Large intestine (tissue), 3 donors: Measurements from ENCODE around the gene DGCR2. TPM values are rescaled to one million over a fixed set of nuclear protein-coding genes. Genes with fewer than 3 reads are reported as not detected.

Experiments
- DNase-seq, 2 donors: peaks; one replicate each; pipeline versions ENCODE4 v3.0.0 to v3.0.0-alpha.2; 2013
- H3K27ac ChIP-seq: one replicate; pipeline ENCODE4 v1.5.1; 2013; ENCODE audit warnings: low read length
- H3K27me3 ChIP-seq: 2 replicates; pipeline ENCODE4 v1.6.1; 2013; ENCODE audit warnings: low read length; ENCODE audit not compliant: control insufficient read depth, insufficient read depth
- H3K36me3 ChIP-seq: 2 replicates; pipeline ENCODE4 v1.6.1; 2013; ENCODE audit warnings: low read length; ENCODE audit not compliant: control insufficient read depth, insufficient read depth
- H3K4me1 ChIP-seq: one replicate; pipeline ENCODE4 v1.6.1; 2013; ENCODE audit warnings: low read length; ENCODE audit not compliant: control insufficient read depth, insufficient read depth
- H3K4me3 ChIP-seq: one replicate; pipeline ENCODE4 v1.5.1; 2013; ENCODE audit warnings: low read length
- H3K9me3 ChIP-seq: one replicate; pipeline ENCODE4 v1.6.1; 2013; ENCODE audit warnings: mild to moderate bottlenecking, low read depth, low read length, moderate library complexity; ENCODE audit not compliant: control insufficient read depth
- WGBS: methylation state at CpG from one replicate; pipeline ENCODE4 v1.1.5; 2013; ENCODE audit warnings: low lambda C conversion rate; ENCODE audit not compliant: insufficient coverage; 5-methylcytosine and 5-hydroxymethylcytosine counted together
- polyA plus RNA-seq: library from polyadenylated mRNA; unstranded; fragments of 120-200 nt; gene quantifications from one replicate; pipeline ENCODE4 v1.2.1, GENCODE V29; 2013

DGCR2 gene
- polyA plus RNA-seq, 1 donor: 53.1 TPM

- 40% methylated on average over 1 of the region's 11 CpGs for WGBS
- no peak overlapping the region for H3K27ac ChIP-seq
- H3K36me3 ChIP-seq: peaks cover 10% of the 10 kb centered on the region
- no peak overlapping the region for H3K4me3 ChIP-seq
- peaks cover 41% of the 10 kb centered on the region for H3K27me3 ChIP-seq
- no peak for DNase-seq
- no peaks in the 10 kb centered on the region for H3K4me1 ChIP-seq
- peaks cover 9% of the 10 kb centered on the region for H3K9me3 ChIP-seq
Observed at GRCh38 chr22:19146215-19146968, 24.2 kb upstream of the DGCR2 start.

DNA sequence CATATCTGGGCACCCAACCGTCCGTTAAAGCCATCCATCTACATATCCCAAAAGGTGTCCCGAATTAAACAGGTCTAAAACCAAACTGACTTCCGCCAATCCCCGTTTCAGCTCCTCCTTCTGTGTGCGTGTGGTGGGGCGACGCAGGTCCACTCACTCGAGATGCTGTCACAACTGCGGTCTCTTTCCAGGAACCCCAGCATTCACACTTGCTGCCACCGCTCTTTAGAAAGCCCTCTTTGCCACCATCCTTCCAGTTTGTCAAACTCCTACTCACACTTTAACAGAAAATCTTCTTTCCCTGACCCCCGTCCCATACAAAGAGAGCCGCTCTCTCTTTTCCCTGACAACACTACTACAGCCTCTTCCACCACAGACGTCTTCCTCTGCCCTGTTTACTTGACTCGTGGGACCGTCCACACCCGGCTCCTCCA lies 21.8 kb upstream of the DGCR2 start:
- Histone ChIP-seq H3K27ac (peak overlapping the region; percentile 54), H3K4me1 (no peaks in the 10 kb centered on the region), H3K36me3 (peaks cover 32% of the 10 kb centered on the region), H3K27me3 (peaks cover 25% of the 10 kb centered on the region), H3K9me3 (peaks cover 7% of the 10 kb centered on the region), H3K4me3 (peak overlapping the region; percentile 72)
- 0% methylated on average over 1 of the region's 17 CpGs for WGBS
- no peak for DNase-seq

GRCh38 chr22:19143212-19143611 lies 21.0 kb upstream of the DGCR2 start:
- peaks cover 40% of the 10 kb centered on the region for H3K36me3 ChIP-seq
- no peak for DNase-seq
- no CpG with 5 or more reads among the region's 5 CpGs for WGBS
- no peak overlapping the region for H3K4me3 ChIP-seq
- peaks cover 17% of the 10 kb centered on the region for H3K27me3 ChIP-seq
- H3K9me3 ChIP-seq: no peaks in the 10 kb centered on the region
- H3K27ac ChIP-seq: no peak overlapping the region
- no peaks in the 10 kb centered on the region for H3K4me1 ChIP-seq

DNA sequence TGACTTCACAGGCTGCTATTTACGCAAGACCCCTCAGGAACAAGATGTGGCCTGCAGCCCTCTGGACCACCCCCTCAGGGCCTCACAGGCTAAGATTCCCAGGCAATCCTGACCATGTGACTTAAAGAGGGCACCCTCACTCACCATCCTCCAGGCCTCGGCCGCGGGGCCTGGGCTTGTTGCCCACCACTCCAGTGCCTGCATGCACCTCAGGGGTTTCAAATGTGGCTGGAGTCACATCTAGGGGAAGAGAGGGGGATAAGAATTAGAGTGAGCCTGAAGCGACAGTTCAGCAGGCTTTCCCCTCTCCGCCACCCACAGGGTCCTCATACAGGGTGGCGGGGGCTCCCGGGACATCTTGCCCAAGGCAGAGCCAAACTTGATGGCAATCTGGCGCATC lies 20.2 kb upstream of the DGCR2 start:
- Histone ChIP-seq H3K27me3 (peaks cover 9% of the 10 kb centered on the region), H3K36me3 (peaks cover 48% of the 10 kb centered on the region)

DNA sequence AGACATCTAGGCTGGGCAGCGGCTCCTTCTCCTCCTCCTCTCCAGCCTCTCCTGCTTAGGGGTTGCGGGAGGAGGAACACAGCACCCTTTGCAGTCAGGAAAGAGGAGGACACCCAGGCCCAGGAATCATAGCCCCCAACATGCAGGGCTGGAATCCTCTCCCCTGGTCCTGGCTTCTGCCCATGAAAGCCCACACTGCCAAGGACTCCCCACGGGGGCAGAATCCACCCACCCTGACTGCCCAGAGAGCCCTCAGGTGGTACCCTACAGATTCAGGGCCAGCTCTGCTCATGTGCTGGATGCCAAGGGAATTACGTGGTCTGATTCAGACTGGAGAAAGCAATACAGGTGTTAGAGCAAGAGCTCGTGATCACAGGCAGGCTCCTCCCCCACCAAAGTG lies 17.8 kb upstream of the DGCR2 start:
- Histone ChIP-seq H3K36me3 (peaks cover 66% of the 10 kb centered on the region), H3K27me3 (no peaks in the 10 kb centered on the region), H3K4me1 (no peaks in the 10 kb centered on the region), H3K9me3 (no peaks in the 10 kb centered on the region), H3K4me3 (no peak overlapping the region), H3K27ac (no peak overlapping the region)
- WGBS: no CpG with 5 or more reads among the region's 5 CpGs
- DNase-seq: no peak

More for the DNA sequence above, 20.2 kb upstream of the DGCR2 start:
- H3K4me3 ChIP-seq: no peak overlapping the region
- H3K9me3 ChIP-seq: no peaks in the 10 kb centered on the region
- no peak overlapping the region for H3K27ac ChIP-seq
- no peak for DNase-seq
- H3K4me1 ChIP-seq: no peaks in the 10 kb centered on the region
- WGBS: no CpG with 5 or more reads among the region's 9 CpGs

- H3K27me3 ChIP-seq: no peaks in the 10 kb centered on the region
- no peak overlapping the region for H3K4me3 ChIP-seq
- no peak for DNase-seq
- no peaks in the 10 kb centered on the region for H3K9me3 ChIP-seq
- no peaks in the 10 kb centered on the region for H3K4me1 ChIP-seq
- no CpG with 5 or more reads among the region's 9 CpGs for WGBS
- H3K27ac ChIP-seq: no peak overlapping the region
- H3K36me3 ChIP-seq: peaks cover 76% of the 10 kb centered on the region
Observed at GRCh38 chr22:19139001-19139356, 16.8 kb upstream of the DGCR2 start.

DNA sequence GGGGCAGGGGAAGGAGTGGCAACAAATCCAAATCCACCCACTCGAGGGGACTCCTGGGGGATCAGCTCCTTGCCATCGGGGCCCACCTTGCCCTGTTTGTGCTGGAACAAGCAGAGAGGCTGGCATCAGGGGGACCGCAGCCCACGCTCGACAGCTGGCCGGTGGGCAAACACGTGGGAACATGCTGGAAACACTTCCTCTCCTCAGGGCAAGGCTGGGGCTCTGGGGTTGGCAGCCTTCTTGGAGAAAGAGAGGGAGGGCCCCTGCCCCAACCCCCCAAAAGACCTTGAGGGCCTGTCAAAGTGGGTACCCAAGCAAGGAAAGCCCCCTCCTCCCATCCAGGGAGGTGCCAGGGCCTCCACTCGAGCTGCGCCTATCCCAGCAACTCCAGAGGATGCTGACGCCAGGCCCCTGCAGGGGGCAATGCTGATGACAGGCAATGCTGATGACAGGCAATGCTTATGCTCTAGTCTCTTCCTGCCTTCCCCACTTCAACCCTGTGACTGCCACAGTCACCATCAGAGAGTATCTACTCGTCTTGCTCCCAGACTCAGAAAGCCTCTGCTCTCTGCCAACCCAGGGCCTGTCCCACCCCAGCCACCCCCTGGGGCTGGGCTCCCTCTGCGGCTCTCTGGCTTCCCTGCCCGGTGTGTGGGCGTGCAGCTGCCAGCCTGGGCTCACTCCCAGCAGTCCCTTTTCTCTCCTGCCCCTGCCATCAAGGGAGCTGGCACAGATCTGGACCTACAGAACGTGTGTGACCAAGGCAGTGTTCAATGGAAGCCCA lies 16.2 kb upstream of the DGCR2 start:
- Histone ChIP-seq H3K9me3 (no peaks in the 10 kb centered on the region), H3K36me3 (peaks cover 82% of the 10 kb centered on the region), H3K27ac (no peak overlapping the region), H3K27me3 (no peaks in the 10 kb centered on the region), H3K4me1 (no peaks in the 10 kb centered on the region), H3K4me3 (no peak overlapping the region)
- DNase-seq: no peak
- WGBS: no CpG with 5 or more reads among the region's 15 CpGs

DNA sequence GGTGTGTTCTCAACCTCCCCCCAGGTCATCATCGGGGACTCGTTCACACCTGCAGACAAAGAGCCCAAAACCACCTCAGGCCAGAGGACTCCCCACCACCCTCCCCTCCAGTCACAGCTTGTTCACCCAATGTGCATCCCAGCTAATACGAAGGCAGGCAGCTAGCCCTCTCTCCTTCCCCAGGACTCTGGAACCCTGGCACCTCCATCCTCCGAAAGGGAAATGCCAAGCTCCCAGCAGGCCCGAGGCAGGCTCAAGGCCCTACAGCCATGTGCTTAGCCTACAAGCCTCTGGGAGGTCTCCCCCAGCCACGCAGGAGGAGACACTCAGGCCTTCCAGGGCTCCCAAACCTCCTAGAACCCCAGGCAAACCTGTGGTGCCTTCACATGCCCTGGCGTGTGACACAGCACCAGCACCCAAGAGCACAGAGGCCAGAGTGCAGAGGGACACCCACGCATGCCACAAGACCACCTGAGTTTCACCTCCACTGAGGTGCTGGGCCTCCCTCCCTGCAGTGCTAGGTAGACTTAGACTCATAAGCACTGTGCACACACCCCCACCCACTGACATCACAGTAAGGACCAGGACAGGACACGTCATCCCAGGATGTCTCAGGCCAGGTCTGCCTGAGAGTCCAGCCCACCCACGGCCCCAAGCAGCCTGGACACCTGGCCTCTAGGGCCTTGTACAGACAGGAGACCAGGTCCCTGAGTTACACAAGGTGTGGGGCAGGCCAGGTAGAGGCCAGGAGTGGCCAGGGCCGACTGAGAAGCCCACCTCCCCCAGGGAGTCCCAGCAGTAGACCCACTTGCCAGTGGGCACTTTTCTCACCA lies 15.4 kb upstream of the DGCR2 start:
- no CpG with 5 or more reads among the region's 11 CpGs for WGBS

GRCh38 chr22:19136915-19137314 lies 14.7 kb upstream of the DGCR2 start:
- WGBS: no CpG with 5 or more reads among the region's 10 CpGs
- Histone ChIP-seq H3K36me3 (peaks cover 82% of the 10 kb centered on the region), H3K9me3 (no peaks in the 10 kb centered on the region), H3K4me3 (no peak overlapping the region), H3K4me1 (no peaks in the 10 kb centered on the region), H3K27ac (no peak overlapping the region), H3K27me3 (no peaks in the 10 kb centered on the region)
- DNase-seq: no peak

More for the DNA sequence above, 15.4 kb upstream of the DGCR2 start:
- H3K4me3 ChIP-seq: no peak overlapping the region
- no peaks in the 10 kb centered on the region for H3K4me1 ChIP-seq
- H3K27ac ChIP-seq: no peak overlapping the region
- H3K36me3 ChIP-seq: peaks cover 89% of the 10 kb centered on the region
- no peak for DNase-seq
- H3K27me3 ChIP-seq: no peaks in the 10 kb centered on the region
- no peaks in the 10 kb centered on the region for H3K9me3 ChIP-seq

GRCh38 chr22:19134874-19135273 lies 12.7 kb upstream of the DGCR2 start:
- peaks cover 67% of the 10 kb centered on the region for H3K36me3 ChIP-seq
- H3K27ac ChIP-seq: no peak overlapping the region
- WGBS: no CpG with 5 or more reads among the region's 18 CpGs
- H3K4me3 ChIP-seq: no peak overlapping the region
- DNase-seq: no peak
- H3K4me1 ChIP-seq: no peaks in the 10 kb centered on the region
- H3K27me3 ChIP-seq: no peaks in the 10 kb centered on the region
- H3K9me3 ChIP-seq: no peaks in the 10 kb centered on the region
